OCI-LY1 (cell line): ENCODE results near the gene GMEB2.

Experiments used
- CTCF ChIP-seq: fragments of 200-600 bp; sonication (generic), shearing (Covaris generic); IDR thresholded peaks from 2 replicates; pipeline ENCODE4 v1.5.1; 2017; ENCODE audit warnings: mild to moderate bottlenecking, antibody characterized with exemption, low read length, moderate library complexity, mixed read lengths
- EZH2 ChIP-seq: fragments of 200-600 bp; sonication (generic), shearing (Covaris generic); IDR thresholded peaks from 2 replicates; pipeline ENCODE4 v1.8.0; 2017; ENCODE audit warnings: borderline replicate concordance, mixed run types, mild to moderate bottlenecking, antibody characterized with exemption, low read length, moderate library complexity, mixed read lengths

GRCh38 chr20:63655249-63655648 is 28.3 kb upstream of the GMEB2 start:
- TF ChIP-seq CTCF, result no peak
- TF ChIP-seq EZH2, result no peak
